HuH-7 (cell line): Measurements from ENCODE around the gene TTYH3.

Experiments used
- DNase-seq: peaks from one replicate; pipeline ENCODE4 v3.0.0; 2011; ENCODE audit warnings: low spot score

Gene TTYH3

DNA sequence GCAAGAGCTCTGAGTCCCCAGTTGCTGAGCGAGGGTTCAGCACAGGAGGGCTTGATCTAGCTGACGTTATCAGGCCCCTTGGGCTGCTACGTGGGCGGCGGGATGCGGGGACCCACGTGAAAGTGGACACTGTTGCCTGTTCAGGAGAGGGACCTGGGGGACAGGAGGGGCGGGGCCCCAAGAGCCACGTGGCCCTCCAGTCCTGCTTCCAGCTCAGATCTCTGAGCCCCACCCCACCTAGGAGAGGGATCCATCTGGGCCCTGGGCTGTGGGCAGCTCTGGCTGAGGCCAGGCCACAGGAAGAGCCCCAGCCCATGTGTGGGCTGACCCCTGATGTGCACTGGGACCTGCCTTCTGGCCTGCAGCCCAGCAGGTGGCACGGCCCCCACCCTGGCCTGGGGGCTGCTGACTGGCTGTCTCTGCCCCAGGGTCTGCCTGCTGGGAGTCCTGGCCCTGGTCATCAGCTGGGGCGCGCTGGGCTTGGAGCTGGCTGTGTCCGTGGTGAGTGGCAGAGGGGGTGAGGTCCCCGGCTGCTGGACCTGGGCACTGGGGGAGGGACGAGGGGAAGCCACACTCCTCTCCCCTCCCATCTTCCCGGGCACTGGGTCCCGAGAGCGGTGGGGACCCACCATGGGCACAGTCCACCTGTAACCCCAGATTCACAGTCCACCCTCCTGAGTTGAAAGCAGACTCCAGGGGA, 17.5 kb downstream of the TTYH3 start:
- DNase-seq: no peak

DNA sequence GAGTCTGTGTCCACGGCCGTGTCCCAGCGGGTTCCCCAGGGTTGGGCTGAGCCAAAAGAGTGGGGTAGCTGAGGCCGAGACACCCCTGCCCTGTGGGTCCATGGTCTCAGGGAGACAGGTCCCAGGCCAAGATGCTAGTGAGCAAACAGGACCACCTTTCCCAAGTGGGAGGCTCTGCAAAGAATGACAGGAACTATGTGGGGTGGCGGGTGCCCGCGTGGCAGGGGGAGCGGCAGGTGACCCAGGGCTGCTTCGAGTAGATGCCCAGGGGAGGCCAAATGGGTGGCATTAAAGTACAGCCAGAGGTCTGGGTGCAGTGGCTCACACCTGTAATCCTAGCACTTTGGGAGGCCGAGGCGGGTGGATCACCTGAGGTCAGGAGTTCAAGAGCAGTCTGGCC, 18.2 kb downstream of the TTYH3 start:
- no peak for DNase-seq

DNA sequence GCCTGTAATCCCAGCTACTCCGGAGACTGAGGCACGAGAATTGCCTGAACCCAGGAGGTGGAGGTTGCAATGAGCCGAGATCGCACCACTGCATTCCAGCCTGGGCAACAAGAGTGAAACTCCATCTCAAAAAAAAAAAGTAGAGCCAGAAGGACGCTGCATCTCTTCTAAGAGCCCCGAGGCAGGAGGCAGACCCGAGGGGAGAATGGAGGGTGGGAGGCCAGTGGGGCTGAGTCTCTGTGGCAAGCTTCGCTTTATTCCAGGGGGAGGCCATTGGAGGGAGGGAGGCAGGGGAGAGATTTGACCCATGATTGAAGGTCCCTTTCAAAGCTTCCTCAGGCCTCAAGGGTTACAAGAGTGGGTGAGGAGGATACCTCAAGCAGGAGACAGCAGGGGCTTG, 18.7 kb downstream of the TTYH3 start:
- DNase-seq: no peak

DNA sequence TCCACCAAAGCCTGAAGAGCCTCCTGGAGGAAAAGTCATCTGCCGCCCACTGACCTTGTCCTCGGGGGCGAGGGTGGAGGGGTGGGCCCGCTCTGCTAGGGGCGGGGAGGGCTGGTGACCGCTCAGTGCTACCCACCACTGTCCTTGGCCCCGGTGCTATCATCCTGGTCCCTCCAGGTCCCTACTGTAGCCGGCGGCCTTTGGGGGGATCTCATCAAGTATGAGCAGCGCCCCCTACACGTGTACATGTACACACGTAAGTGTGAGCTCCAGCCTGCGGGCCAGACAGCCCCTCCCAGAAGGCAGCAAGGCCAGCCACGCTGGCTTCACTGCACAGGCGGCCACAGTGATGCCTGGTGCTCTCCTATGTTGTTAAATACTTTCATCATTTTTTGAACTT, 19.6 kb downstream of the TTYH3 start:
- DNase-seq: no peak

DNA sequence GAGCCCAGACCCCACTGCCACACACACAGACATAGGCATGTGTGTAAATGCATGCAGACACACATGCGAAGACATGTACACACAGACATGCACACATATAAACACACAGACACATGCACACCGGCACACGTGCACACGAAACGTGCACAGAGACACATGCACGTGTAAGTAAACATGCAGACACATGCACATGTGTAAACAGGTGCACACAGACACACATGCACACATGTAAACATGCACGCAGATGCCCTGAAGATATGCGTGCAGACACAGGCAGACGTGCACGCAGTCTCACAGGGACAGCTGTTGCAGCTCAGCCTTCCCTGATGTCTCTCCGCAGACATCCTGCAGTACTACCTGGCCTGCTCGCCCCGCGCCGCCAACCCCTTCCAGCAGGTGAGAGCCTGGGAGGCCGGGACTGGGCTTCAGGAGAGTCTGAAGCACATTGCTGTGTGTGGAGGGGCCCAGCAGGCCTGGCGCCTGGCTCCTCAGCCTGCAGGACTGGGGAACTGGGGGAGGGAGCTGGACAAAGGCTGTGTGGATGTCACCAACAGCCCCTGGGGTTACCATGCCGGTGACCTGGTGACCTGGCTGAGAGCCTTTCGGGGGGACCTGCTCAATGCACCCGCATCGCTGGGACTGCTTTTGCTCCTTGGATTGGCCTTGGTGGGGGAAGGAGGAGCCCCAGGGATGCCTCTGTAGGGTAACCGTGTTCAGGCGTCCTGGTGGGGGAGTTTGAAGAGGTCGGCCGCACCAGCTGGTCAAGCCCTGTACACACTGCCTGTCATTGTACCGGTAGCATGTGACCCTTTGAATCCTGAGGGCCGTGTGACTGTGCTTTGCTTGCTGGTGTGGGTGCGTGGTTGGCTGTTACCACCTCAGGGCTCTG, 20.3 kb downstream of the TTYH3 start:
- DNase-seq: no peak

DNA sequence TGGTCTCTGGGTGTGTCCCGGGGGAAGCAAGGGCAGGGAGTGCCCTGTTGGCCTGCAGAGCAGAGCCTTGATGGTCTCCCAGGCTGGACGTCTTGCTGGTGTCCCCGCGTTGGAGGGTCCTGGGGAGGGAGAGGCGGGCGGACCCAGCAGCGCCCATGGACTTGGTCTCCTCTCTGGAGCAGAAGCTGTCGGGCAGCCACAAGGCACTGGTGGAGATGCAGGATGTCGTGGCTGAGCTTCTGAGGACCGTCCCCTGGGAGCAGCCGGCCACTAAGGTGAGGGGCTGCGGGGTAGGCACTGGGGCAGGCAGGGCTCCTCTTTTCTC, 20.9 kb downstream of the TTYH3 start:
- no peak for DNase-seq

DNA sequence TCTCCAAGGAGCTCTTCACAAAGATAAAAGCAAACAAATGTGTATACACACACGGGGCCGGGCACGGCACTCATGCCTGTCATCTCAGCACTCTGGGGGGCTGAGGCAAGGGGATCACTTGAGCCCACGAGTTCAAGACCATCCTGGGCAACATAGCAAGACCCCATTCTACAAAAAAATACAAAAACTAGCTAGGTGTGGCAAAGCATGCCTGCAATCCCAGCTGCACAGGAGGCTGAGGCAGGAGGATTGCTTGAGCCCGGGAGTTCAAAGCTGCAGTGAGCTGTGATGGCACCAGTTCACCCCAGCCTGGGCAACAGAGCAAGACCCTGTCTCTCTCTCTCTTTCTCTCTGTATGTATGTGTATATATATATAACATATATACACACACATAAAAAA, 22.3 kb downstream of the TTYH3 start:
- no peak for DNase-seq

DNA sequence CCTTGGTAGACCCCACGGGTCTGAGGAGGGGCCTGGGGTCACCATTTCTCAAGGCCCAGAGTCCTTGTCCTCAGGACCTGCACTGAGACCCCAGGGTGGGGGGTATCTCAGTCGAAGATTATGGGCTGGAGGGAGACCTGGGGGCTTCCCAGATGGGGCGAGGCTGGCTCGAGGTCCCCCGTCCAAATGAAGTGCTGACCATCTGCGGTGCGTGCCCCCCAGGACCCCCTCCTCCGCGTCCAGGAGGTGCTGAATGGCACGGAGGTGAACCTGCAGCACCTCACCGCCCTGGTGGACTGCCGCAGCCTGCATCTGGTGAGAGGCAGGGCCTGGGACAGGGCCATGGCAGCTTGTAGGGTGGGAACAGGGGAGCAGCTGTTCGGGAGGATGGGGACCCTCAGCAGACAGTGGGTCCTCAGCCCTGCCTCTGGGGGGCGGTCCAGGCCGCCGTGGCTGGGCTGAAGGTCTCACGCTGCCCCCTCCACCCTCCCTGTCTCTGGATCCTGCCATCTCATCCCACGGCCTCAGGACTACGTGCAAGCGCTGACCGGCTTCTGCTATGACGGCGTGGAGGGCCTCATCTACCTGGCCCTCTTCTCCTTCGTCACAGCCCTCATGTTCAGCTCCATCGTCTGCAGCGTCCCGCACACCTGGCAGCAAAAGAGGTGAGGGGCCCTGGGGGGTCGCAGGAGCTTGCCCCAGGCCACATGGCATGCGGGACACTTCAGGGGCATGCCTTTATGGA, 24.3 kb downstream of the TTYH3 start:
- no peak for DNase-seq

DNA sequence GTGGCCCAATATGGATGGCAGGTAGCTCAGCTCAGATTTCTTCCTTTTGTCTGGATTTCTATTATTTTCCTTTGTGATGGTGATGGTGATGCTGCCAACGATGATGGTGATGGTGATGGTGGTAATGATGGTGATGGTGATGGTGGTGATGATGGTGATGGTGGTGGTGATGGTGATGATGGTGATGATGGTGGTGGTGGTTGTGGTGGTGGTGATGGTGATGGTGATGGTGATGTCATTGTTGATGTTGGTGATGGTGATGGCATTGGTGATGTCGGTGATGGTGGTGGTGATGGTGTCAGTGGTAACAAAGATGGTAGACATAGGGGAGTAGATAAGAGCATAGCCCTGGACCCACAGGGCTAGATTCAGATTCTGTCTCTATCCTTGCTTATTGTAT, 25.4 kb downstream of the TTYH3 start:
- DNase-seq: no peak

DNA sequence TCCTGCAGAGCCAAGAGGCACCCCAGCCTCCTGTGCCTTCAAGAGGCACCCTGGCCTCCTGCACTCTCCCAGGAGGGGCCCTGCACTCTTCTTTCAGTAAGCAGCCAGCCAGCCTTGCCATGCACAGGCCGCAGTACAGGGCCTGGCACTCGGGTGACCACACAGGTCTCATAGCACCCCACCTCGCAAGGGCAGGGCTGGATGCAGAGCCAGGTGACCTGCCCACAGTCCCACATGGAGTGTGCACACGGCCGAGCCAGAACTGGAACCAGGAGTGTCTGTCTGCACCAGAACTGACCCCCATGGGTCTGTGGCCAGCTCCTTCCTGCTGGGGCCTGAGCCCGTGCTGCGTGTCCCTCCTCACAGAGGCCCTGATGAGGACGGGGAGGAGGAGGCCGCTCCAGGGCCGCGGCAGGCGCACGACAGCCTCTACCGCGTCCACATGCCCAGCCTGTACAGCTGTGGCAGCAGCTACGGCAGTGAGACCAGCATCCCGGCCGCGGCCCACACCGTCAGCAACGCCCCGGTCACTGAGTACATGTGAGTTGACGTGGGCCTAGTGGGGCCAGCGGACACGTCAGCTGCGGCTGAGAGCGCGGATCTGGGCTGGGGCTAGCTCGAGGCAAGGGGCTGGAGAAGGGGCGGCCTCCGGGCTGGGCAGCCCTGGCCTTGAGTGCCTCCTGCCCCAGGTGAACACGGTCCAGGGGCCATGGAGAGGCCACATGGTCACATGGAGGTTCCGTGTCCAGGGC, 26.3 kb downstream of the TTYH3 start:
- DNase-seq: no peak

DNA sequence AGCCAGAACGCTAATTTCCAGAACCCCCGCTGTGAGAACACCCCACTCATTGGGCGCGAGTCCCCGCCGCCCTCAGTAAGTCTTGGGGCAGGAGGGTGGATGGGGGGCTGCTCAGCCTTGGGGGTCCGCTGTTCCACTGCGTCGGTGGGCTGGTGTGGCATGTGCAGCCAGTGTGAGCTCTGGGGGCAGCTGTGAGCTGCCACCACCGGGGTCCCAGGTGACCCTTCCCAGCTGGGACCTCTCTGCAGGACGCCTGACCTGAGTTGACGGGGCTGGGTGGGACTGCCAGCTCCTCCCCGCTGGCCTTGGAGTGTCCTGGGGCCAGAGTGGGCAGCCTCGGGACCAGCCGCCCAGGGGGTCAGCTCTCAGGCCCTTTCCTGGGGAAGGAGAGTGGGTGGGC, 27.2 kb downstream of the TTYH3 start:
- no peak for DNase-seq

DNA sequence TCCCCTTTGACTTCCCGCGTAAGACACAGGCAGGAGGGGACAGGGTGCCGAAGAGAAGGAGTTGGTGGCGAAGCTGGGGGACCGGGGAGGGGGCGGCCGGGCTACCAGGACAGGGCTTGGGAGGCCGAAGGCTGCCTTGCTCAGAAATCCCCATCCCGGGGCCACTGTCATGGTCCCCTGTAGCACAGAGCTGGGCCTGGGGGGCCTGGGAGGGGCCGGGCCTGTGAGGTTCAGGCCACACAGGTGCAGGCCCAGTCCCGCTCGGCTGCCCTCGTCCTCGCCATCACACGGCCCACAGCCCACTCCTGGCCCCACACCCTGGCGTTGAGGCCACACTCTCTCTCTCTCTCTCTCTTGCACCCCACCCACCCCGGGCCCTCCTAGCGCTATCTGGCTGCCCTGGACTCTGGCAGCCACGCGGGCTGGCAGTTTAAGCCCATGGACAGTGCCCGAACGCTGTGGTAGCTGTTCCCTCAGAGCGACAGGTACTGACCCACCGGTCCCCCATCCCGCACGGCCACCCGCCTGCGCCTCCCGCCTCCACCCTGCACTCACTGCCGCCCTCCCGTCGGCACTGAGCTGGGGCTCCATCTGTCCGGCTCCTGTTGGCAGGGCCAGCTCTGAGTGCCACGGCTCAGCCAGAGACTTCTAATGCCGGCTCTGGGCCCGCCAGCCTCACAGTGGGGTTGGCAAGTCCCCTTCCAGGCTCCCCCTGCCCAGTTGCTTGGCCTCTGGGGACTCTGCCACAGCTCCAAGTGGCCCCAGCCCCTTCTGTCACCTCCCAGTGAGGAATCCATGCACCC, 28.0 kb downstream of the TTYH3 start:
- no peak for DNase-seq

DNA sequence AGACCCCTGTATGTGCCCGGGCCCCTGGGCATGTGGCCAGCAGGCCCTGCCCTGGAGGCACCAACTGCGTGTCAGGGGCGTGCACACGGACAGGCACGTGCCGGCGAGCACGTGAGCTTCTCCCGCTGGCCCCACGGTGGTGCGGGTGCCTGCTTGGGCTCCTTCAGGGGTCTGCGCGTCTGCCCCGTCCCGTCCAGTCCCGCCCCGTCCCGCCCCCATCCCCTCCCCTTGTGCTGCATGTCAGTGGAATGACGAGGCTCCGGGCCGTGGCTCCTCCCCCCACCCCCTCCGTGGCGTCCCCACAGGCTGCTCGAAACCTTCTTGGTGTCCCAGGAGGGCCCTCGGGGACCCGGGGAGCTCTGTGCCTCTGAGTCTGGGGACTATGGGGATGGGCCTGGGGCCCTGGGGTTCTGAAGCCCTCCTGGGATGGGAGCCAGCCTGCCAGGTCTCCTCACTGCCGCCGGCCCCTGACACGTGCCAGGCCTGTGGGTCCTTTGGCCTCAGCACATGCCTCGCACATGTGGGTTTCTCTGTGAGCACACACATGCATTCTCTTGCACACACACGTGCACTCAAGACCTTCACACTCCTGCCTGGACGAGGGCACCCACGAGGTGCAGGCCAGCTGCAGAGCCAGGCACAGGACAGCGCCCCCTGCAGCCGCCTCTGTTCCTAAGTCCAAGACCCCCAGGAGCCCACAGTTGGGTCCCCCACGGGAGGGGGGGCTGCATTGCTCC, 28.7 kb downstream of the TTYH3 start:
- no peak for DNase-seq

DNA sequence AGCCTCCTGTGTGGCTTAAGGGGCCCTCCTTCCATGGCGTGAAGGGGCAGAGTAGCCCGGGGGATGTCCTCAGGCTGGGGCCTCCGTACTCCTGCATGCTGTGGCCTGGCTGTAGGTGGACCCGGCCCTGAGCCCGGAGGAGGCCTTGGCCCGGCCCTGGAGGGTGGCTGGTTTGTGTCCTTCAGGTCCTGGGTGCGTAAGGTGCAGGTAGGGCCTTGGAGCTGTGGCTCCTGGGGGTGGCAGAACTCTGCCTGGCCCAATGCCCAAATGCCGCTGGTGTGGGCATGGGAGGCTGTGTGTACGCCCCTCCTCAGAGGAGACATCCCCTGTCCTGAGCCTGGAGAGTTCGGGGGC, 29.3 kb downstream of the TTYH3 start:
- DNase-seq: no peak

DNA sequence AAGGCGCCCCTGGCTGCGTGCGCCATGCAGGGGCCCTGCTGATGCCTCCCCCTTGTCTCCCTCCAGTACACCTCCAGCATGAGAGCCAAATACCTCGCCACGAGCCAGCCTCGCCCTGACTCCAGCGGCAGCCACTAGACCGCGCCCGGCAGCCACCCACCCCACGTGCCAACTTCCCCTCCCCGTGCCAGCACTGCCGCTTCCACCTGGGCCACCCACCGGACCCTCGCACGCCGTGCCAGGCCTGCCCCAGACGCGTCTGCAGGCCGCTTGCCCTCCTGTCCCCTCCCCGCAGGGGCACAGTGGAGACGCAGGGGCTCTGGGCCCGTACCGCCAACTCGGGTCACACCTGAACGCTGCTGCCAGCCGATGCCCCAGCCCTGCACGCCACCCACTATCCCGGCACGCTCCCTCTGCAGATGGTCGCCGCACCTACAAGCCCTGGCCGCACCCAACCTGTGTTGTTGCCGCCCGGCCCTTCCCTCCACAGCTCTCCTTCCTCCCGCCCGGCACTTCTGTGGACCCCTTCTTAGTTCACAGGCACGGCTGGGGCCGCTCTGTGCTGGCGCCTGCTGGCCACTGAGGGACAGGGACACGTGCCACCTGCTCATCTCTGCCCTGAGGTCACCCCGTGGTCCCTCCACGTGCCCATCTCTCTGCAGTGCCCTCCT, 30.0 kb downstream of the TTYH3 start:
- DNase-seq: no peak

DNA sequence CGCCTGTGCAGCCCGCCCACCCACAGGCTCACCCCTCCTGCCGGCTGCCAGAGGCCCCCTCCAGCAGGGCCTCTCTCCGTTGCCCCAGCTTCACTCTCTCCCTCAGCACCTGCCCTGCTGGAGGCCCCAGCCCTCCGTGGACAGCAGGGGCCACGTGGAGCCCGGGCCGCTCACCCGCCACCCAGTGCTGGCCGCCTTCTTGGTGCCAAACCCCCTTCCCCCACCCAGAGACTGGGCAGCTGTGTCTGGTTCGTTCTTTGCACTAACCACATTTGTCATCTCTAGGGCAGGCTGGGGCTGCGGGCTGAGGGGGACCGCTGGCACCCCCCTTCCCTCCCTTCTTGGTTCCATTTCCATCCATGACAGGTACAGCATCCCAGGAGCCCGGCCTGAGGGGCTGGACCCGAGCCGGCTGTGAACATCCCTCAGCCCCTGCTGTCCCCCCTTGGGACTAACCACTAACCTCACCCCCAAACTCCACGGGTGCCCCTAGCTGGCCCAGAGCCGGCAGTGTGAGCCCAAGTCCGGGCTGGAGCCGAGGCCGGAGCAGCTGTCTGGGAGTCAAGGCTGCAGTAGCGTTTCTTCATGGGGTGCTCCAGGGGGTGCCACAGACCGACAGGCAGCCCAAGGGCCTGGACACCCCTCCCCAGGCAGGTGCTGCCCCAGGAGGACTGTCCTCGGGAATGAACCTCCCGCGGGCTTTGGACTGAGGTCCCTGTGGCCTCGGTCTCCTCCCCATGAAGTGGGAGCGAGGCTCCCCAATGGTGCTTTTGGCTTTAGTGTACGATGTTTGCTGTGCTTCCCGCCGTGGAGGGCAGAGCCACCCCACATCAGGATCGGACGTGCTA, 30.7 kb downstream of the TTYH3 start:
- no peak for DNase-seq

DNA sequence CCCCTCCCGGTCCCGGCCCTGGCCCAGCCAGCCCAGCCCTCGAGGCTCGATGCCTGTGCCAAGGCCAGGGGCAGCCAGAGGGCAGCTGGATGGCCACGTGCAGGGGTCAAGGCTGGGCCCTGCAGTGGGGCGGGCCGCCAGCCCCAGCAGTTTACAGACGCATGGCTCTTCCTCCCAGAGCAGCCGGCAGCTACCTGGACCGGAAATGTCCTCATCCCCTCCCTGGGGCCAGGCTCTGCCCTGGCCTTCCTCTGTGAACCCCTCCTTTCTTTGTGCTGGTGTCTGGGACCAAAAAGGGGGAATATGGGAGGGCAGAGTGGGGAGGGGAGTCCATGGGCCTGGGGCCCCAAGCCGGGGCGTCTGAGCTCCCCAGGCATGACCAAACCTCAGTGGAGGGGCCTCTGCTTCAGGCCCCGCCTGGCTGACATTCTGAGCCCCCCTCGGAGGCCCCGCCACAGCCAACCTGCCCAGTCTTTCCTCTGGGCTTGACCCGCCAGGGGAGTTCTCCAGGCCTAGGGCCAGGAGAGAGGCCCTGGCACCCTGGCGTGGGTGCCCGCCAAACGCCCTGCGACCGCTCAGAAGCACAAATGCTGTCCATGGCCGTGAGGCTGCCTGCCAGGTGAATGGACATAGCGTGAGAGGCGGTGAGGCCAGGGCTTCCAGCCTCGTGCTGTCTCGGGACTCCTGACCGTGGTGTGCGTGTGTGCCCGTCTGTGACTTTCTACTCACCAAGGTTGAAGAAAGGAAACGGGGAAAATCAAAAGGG, 31.5 kb downstream of the TTYH3 start:
- DNase-seq: no peak

DNA sequence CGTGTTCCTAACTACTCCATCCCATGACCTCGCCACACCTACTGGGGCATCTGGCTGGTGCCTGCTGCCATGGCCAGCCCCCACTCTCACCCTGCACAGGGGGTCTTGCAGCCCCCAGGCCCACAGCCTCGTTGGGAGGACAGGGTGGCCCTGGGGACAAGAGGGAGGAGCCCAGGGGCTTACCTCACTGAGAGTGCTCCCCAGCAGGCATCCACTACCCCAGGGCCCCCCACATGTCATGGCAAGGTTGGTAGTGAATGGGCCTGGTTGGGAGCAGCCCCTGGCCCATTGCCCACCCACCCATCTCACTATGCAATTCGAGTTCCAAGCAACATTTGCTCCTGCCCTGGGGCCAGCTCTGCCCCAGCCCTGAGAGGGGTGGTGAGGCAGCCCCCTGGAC, 32.2 kb downstream of the TTYH3 start:
- DNase-seq: no peak

DNA sequence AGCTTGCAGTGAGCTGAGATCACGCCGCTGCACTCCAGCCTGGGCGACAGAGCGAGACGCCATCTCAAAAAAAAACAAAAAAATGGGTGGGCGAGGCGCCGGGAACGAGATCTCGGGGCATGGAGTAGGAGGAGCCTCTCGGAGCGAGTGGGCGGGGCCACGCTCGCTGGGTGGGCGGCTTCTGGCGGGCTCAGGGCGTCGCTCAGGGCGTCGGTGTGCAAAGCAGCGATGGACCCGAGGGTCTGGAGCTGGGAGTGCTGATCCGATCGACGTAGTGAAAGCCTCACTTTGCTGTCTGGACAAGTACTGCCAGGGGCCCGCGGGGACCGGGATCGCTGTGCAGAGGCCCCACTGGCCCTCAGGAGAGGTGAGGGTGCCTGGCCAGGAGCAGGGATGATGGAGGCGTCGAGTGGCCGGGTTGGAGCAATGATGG, 33.6 kb downstream of the TTYH3 start:
- no peak for DNase-seq
